Lower lobe of right lung (tissue), 2 donors: Measurements from ENCODE around the gene DAZAP1. TPM values are rescaled to one million over a fixed set of nuclear protein-coding genes. Genes with fewer than 3 reads are reported as not detected.
A peak's percentile ranks its signal among the peaks of the same experiment; 100 is the strongest.

Experiments
- ATAC-seq, 2 donors: fragments of 200-7000 bp; cut with Tn5 transposase; one replicate each; pipeline ENCODE4 v1.9.1; 2020 to 2022; ENCODE audit warnings: mild to moderate bottlenecking in 2 of 2, moderate library complexity in 2 of 2
- DNase-seq: peaks from one replicate; pipeline ENCODE4 v3.0.0-alpha.2; 2020
- H3K27ac ChIP-seq: fragments of 200-600 bp; one replicate; pipeline ENCODE4 v1.8.0; 2022
- H3K27me3 ChIP-seq: fragments of 200-600 bp; one replicate; pipeline ENCODE4 v1.8.0; 2022; ENCODE audit warnings: low read depth
- H3K36me3 ChIP-seq: fragments of 200-600 bp; one replicate; pipeline ENCODE4 v1.8.0; 2022; ENCODE audit warnings: mild to moderate bottlenecking
- H3K4me1 ChIP-seq: fragments of 200-600 bp; one replicate; pipeline ENCODE4 v1.8.0; 2022
- H3K4me3 ChIP-seq: fragments of 200-600 bp; one replicate; pipeline ENCODE4 v1.8.0; 2022; ENCODE audit warnings: mild to moderate bottlenecking
- H3K9me3 ChIP-seq: fragments of 200-600 bp; one replicate; pipeline ENCODE4 v1.8.0; 2022
- intact Hi-C: fragments of 100-400 bp; cut with DNase I; formaldehyde crosslinking; loops from one replicate; pipeline ENCODE4 v1.11.0; 2022
- total RNA-seq: library from RNA; stranded (reverse); fragmentation: NEBNext Ultra II Directional; extraction: Animal tissue kit (Norgen Biotek cat#: 25700); gene quantifications from one replicate; pipeline ENCODE4 v1.2.1, GENCODE V29; 2021
- TF ChIP-seq, protein P1 (sequence below): fragments of 200-600 bp; IDR thresholded peaks from one replicate; pipeline ENCODE4 v1.8.0; 2022; ENCODE audit warnings: antibody characterized with exemption, mild to moderate bottlenecking
- donor health status: DM: no; HTN: yes; CAD: no; lungs with severe emphysema.

Gene DAZAP1
- total RNA-seq, 1 donor from 2014 or later = 89.4 TPM

DNA sequence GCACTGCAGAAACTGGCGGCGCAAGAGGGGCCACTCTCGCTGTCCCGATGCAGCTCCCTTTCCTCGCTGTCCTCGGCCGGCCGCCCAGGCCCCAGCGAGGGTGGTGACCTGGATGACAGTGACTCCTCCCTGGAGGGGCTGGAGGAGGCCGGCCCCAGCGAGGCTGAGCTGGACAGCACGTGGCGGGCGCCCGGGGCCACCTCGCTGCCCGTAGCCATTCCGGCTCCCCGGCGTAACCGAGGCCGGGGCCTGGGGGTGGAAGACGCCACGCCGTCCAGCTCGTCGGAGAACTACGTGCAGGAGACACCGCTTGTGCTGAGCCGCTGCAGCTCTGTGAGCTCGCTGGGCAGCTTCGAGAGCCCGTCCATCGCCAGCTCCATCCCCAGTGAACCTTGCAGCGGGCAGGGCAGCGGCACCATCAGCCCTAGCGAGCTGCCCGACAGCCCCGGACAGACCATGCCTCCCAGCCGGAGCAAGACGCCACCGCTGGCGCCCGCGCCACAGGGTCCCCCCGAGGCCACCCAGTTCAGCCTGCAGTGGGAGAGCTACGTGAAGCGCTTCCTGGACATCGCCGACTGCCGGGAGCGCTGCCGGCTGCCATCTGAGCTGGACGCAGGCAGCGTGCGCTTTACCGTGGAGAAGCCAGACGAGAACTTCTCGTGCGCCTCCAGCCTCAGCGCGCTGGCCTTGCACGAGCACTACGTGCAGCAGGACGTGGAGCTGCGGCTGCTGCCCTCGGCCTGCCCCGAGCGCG is 59.3 kb downstream of the DAZAP1 start:
- H3K27me3 ChIP-seq = peaks cover 64% of the 10 kb centered on the region
- H3K36me3 ChIP-seq = no peaks in the 10 kb centered on the region
- peaks cover 61% of the 10 kb centered on the region for H3K4me1 ChIP-seq
- no peak overlapping the region for H3K4me3 ChIP-seq
- no peak for ATAC-seq
- DNase-seq = no peak
- no peaks in the 10 kb centered on the region for H3K9me3 ChIP-seq
- TF ChIP-seq, protein P1, sequence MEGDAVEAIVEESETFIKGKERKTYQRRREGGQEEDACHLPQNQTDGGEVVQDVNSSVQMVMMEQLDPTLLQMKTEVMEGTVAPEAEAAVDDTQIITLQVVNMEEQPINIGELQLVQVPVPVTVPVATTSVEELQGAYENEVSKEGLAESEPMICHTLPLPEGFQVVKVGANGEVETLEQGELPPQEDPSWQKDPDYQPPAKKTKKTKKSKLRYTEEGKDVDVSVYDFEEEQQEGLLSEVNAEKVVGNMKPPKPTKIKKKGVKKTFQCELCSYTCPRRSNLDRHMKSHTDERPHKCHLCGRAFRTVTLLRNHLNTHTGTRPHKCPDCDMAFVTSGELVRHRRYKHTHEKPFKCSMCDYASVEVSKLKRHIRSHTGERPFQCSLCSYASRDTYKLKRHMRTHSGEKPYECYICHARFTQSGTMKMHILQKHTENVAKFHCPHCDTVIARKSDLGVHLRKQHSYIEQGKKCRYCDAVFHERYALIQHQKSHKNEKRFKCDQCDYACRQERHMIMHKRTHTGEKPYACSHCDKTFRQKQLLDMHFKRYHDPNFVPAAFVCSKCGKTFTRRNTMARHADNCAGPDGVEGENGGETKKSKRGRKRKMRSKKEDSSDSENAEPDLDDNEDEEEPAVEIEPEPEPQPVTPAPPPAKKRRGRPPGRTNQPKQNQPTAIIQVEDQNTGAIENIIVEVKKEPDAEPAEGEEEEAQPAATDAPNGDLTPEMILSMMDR = no peak
- intact Hi-C loops = no loop called here
- H3K27ac ChIP-seq = no peak overlapping the region

DNA sequence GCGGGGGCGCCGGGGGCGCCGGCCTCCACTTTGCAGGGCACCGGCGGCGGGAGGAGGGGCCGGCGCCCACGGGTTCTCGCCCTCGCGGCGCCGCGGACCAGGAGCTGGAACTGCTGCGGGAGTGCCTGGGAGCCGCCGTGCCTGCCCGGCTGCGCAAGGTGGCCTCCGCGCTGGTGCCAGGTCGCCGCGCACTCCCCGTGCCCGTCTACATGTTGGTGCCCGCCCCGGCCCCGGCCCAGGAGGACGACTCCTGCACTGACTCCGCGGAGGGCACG is 59.8 kb downstream of the DAZAP1 start:
- Histone ChIP-seq H3K27ac (no peak overlapping the region), H3K9me3 (no peaks in the 10 kb centered on the region), H3K4me3 (no peak overlapping the region), H3K27me3 (peaks cover 69% of the 10 kb centered on the region), H3K4me1 (peaks cover 65% of the 10 kb centered on the region), H3K36me3 (no peaks in the 10 kb centered on the region)
- DNase-seq (no peak), ATAC-seq (no peak)
- TF ChIP-seq, protein P1 = no peak
- intact Hi-C loops = no loop called here

DNA sequence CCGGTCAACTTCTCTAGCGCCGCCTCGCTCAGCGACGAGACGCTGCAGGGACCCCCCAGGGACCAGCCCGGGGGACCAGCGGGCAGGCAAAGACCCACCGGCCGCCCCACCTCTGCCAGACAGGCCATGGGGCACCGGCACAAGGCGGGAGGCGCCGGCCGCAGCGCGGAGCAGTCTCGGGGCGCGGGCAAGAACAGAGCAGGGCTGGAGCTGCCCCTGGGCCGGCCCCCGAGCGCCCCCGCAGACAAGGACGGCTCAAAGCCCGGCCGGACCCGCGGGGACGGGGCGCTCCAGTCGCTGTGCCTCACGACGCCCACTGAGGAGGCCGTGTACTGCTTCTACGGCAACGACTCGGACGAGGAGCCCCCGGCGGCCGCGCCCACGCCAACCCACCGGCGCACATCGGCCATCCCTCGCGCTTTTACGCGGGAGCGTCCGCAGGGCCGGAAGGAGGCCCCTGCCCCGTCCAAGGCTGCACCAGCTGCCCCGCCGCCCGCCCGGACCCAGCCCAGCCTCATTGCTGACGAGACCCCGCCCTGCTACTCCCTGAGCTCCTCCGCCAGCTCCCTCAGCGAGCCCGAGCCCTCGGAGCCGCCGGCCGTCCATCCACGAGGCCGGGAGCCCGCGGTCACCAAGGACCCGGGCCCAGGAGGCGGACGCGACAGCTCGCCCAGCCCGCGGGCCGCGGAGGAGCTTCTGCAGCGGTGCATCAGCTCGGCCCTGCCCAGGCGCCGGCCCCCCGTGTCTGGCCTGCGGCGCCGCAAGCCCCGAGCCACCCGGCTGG is 60.3 kb downstream of the DAZAP1 start:
- intact Hi-C loops = no loop called here
- Histone ChIP-seq H3K27me3 (peaks cover 74% of the 10 kb centered on the region), H3K36me3 (no peaks in the 10 kb centered on the region), H3K27ac (no peak overlapping the region), H3K4me1 (peaks cover 70% of the 10 kb centered on the region), H3K9me3 (no peaks in the 10 kb centered on the region), H3K4me3 (no peak overlapping the region)
- TF ChIP-seq, protein P1 = no peak
- DNase-seq = no peak
- no peak for ATAC-seq

DNA sequence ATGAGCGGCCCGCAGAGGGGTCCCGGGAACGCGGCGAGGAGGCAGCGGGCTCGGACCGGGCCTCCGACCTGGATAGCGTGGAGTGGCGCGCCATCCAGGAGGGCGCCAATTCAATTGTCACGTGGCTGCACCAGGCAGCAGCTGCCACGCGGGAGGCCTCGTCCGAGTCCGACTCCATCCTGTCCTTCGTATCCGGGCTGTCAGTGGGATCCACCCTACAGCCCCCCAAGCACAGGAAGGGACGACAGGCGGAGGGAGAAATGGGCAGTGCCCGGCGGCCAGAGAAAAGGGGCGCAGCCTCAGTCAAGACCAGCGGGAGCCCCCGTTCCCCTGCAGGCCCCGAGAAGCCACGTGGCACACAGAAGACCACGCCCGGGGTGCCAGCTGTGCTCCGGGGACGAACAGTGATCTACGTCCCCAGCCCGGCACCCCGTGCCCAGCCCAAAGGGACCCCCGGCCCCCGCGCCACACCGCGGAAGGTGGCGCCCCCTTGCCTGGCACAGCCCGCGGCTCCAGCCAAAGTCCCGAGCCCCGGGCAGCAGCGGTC is 61.0 kb downstream of the DAZAP1 start:
- TF ChIP-seq, protein P1 = no peak
- ATAC-seq (no peak), DNase-seq (no peak)
- Histone ChIP-seq H3K4me3 (peak overlapping the region; percentile 3), H3K27ac (no peak overlapping the region), H3K36me3 (no peaks in the 10 kb centered on the region), H3K9me3 (no peaks in the 10 kb centered on the region), H3K4me1 (peaks cover 73% of the 10 kb centered on the region), H3K27me3 (peaks cover 81% of the 10 kb centered on the region)
- intact Hi-C loops = no loop called here

DNA sequence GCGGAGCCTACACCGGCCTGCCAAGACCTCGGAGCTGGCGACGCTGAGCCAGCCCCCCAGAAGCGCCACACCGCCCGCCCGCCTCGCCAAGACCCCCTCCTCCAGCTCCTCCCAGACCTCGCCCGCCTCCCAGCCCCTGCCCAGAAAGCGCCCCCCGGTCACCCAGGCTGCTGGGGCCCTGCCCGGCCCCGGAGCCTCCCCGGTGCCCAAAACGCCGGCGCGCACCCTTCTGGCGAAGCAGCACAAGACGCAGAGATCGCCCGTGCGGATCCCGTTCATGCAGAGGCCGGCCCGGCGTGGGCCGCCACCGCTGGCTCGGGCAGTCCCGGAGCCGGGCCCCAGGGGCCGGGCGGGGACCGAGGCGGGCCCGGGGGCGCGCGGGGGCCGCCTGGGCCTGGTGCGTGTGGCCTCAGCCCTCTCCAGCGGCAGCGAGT is 61.5 kb downstream of the DAZAP1 start:
- no peak overlapping the region for H3K27ac ChIP-seq
- TF ChIP-seq, protein P1 = no peak
- intact Hi-C loops = no loop called here
- no peaks in the 10 kb centered on the region for H3K9me3 ChIP-seq
- H3K4me1 ChIP-seq = peaks cover 73% of the 10 kb centered on the region
- DNase-seq (no peak), ATAC-seq (no peak)
- H3K4me3 ChIP-seq = peak overlapping the region; percentile 3
- H3K27me3 ChIP-seq = peaks cover 83% of the 10 kb centered on the region
- H3K36me3 ChIP-seq = no peaks in the 10 kb centered on the region
